Measurements from ENCODE around the gene ROBO1. TPM values are rescaled to one million over a fixed set of nuclear protein-coding genes. Genes with fewer than 3 reads are reported as not detected.

ROBO1 gene
- total RNA-seq, 1 experiment from 2014 or later: 22.9 TPM

DNA sequence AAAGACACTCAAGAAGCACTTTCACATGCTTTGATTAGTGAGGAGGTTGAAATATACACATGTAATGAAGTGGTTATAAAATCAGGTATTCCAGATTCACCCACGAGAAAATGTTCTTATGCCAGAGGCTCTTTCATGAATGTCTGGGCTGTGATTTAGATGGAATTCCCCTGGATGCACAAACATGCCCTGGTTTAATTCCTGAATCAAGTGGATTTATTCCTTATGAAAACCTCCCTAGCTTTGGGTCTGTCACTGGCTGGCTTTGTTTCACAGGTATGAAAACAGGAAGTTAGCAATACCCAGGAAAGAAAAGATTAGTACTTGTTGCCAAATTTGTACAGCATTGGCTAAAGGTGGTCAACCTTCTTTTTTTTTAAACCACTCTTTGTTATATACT is 1123.0 kb downstream of the ROBO1 start:
- DNase-seq (ENCODE audit: low read depth): no peak

DNA sequence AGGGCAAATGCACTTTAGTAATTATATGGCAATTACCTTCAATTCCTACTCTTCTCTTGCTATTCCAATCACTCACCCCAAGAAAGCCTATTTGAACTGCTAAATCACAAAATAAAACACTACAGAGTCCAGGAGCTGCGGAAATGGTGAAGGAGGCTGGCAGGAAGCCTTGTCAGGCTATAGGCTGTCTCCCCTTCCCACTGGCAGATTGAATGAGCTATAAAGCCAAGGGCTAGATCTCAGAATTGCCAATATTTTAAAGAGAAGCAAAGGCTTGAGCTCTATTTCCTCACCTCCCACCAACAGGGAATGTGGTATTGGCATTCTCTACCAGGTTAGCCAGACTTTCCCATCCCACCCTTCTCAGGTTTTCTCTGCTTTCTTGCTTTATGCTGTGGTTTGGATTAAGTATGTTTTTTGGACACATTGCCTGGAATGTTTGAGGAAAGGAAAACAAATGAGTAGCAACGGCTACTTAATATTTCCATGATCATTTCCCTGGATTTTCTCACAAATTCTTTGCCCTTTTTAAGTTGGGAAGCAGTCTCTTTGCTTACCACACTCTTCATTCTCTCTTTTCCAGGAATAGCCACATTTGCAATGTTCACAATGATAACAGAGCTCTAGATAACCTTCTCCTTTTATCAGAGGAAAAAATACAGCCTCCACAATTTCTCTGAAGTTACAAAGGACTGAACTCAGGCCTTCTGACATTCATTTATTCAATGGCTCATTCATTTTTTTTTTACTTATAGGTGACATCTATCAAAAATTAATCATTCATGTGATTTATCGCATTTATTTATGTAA is 1125.4 kb downstream of the ROBO1 start:
- no peak for DNase-seq (ENCODE audit: low read depth)

DNA sequence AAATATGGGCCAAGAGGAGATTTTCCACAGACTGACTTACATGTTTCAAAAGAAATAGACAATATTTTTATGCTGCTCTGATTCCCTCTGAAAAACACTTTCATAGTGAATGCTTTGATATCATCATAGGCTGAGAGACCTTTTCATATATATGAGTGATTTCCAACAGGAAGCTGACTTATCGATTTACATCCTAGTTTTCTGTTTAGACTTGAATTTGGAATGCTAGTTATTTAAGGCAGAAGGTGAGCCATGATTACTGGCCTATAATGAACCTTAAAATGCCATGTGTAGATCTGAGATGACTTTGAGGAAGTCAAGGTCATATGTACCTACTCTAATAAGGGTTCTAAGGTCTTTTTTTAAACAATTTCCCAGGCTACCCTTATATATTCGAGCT is 1126.1 kb downstream of the ROBO1 start:
- DNase-seq (ENCODE audit: low read depth): no peak

DNA sequence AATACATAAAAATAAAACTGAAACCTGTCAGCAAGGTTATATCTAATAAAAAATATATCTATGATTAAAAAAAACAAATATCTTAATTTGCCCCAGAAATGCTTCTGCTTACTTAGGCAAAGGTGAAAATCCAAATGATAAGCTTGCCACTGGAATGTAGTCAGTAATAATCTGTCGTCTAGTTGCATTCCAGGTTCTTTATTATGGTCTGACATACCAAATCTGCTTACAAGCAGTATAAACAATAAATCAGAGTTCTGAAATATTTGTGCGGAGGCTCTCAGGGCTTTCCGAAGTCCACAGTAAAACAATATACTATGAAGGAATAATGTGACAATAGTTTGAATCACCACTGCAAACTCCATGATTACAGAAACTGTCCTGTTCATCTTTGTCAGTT is 1133.5 kb downstream of the ROBO1 start:
- no peak for DNase-seq (ENCODE audit: low read depth)

DNA sequence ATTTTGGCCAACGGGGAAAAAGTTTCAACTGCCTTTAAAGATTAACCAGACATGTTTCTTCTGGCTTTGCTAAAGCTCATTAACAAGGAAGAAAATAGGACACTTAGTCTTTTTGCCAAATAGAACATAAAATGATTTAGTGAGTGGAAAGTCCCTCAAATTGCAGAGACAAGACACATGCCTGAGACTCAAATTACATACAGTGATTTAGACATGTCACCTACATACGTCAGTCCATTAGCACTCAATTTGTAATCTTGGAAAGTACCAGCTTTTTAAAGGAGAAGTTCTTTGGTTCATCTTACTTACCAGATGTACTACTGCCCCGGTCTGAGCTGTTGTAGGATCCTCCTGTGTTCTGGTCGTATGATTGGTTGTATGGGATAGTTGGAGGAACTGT is 1134.2 kb downstream of the ROBO1 start:
- DNase-seq (ENCODE audit: low read depth): no peak

DNA sequence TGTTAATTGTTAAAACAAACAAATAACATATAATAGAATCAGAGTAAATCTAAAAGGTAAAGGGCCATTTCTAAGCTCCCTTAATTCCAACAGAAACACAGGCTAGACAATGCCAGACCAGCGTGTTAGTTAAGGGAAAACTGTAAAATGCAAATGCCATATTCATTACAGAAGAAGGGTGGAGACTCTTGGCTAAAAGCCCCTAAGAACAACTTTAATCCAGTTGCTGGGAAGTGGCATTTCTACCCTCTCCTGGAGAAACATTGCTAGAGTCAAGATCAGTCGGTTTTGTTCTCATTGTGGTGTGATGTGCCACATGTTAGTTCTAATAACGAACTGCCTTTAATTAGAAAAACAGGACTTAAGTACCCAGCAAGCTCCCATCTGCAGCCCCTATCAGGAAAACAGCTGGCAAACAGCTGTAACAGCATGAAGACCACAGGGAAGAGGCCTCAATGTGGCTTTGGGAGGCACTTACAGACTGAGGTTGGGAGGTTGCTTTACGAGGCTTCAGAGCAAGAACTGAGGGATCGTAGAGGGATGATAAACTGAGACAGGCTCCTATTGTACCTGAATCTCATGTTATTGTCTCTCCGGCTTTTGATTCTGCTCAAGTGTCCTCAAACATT is 1134.8 kb downstream of the ROBO1 start:
- peak; percentile 4 for DNase-seq (ENCODE audit: low read depth)

DNA sequence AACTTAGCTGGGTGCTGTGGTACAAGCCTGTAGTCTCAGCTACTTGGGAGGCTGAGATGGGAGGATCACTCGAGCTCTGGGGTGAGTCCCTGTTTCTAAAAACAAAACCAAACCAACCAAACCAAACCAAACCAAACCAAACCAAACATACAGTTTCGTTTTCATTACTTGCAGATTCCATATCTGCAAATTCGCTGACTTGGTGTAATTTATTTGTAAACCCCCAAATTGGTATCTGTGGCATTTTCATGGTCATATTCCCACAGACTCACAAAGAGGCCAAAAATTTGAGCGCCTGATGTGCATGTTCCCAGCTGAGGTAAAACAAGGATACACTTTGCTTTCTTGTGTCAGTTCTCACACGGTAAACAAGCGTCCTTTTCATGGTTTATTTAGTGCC is 1138.3 kb downstream of the ROBO1 start:
- DNase-seq (ENCODE audit: low read depth): no peak

DNA sequence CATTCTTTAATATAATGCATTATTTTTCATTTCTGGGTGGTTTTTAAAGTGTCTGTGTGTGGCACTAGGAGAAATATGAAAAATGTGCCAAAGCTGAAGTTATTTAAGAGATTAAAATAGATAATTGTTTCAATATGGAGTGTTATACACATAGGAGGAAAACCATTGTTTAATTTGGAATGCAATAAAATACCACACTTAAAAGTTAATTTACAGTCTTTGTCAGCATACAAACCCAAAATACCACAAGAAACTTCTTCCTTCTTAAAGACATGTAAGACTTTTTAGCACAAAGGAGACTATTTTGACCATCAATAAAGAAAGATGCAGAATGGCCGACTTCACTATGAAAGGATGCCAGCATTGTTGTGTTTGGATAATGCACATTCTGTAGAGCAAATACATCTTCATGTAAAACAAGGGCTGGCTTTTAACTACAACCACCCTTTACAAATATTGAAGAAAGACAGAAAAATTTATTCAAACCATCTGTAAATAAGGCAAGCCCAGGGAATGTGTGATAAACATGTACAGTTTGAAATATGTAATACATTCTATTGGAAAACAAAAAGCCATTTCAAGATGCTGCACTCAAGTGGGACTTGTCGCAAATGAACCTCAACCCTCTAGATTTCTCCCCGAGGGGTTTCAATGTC is 1146.6 kb downstream of the ROBO1 start:
- DNase-seq (ENCODE audit: low read depth): no peak

DNA sequence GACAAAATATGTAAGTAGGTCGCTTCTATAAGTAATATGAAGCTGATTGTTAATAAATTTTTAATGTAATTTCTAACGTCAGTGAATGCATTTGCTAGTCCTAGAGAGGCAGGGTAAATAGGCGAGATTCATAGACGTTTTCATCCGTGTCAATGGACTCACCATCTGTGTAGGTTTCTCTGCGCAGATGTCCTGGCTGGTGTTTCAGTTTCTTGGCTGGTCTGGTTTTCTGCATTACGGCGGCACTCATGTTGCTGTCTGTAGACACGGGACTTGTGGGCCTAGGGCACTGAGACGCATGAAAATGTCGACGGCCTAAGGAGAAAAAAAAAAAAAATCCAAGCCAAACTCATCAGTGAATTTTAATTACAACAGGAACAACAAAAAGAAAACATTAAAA is 1153.3 kb downstream of the ROBO1 start:
- DNase-seq (ENCODE audit: low read depth): no peak

DNA sequence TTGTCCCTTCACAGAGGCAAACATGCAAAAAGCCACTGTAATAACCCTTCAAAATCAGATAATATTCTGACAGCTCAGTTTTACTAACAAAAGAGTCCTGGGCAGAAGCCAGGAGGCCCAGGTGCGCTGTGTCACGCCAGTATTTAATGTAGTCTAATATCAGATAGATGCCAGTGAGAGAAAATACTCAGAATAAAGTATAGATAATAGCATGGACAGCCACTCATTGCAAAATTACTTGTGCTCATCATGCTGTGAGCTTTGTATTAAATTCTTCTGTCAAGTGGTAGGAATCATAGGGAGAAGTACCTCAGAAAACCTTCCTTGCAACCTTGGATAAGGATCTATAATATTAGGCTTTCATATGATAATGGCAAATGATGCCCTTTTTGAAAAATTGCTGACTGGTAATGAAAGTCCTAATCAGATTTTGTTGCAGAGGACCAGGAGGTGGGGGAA is 1154.3 kb downstream of the ROBO1 start:
- DNase-seq (ENCODE audit: low read depth): no peak

DNA sequence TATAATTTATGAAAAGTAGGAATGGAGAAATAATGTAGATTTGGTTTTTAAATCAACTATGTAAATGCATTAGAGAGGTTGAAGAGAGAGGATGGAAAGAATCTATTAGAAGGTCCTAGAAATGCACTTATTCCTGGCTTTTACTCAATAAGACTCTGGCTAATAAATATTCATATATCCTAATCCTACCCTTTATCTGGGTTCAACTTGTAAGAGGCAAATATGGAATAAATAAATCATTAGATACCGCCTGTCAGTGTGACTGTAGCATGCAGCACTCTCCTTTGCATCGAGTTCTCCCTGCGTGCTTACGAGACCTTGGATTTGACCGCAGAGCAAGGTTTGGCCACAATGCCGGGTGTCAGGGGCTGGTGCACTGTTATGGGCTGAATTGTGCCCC is 1156.5 kb downstream of the ROBO1 start:
- no peak for DNase-seq (ENCODE audit: low read depth)

DNA sequence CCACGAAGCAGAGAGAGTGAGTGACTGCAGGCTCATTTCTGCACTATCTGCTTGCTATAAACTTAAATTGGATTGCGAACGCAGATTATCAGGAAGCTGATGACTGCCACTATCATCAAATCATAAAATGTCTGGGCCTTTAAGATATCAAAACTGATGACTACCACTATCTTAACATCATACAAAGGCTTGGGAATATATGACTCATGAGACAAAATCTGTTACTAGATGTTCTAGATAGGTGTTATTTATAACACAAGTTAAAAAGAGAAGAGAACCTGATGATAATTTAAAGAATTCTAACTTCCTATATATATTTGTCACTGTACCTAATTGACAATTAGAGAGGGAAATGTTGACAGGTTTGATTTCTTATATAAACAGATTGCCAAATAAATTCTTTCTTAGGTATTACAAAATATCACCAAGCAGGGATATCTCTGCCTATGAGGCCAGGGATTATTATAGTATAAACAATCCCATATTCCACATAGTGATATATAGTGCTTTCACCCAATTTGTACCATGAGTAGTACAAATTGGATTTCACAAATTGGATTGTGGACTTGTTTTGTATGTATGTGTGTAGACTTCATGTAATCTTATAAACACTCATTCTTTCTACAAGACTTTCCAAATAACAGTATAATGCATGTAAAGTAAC is 1157.2 kb downstream of the ROBO1 start:
- DNase-seq (ENCODE audit: low read depth): peak; percentile 38

DNA sequence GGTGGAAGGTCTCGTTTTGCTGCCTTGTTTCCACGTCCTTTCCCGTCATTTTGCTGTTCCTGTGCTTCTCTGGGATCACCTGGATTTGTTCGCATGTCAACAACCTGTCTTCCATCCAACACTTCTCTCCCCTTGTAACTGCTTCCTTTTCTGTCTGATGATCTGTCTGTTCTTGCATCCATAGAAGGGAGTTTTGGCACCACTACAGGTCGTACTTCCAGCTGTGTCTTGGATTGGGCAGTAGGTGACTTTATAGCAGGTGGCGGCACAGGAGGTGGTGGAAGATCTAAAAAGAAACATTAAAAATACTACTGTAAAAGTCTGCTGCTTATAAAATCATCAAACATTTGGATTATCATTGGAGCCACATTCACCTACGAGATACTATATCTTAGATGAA is 1161.0 kb downstream of the ROBO1 start:
- no peak for DNase-seq (ENCODE audit: low read depth)

DNA sequence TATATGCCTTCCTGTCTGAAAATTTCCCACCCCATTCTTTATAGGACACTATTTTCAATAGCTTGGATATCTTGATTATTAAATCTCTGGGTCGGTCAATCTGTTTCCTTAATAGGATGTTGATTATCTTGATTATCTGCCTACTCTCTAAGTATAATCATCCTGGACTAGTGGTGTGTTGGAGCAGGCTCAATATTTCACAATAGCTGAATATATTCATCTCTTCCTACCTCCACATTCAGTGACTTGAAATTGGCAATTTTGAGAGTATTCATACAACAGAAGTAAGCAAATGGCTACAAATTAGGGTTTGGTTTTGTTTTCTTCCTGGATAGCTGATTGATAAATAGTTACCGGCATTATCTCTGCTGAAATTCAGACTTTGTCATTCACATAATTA is 1162.6 kb downstream of the ROBO1 start:
- no peak for DNase-seq (ENCODE audit: low read depth)

DNA sequence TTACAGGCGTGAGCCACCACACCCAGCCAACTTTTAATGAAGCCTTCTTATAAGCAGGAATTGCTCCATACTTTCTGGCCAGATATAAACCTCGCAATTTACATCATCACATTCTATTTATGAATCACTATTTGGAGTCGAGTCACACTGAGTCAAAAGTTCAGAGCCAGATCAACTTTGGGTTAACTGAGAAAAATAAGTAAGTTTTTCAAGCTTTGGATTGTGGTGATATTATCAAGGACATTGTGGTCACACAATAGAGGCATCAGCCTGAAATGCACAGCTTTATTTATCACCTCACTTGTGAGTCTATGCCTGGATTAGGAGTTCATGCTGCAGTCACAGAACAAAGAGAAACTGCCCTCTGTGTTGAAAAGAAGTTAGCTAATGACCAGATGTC is 1163.5 kb downstream of the ROBO1 start:
- peak; percentile 68 for DNase-seq (ENCODE audit: low read depth)

DNA sequence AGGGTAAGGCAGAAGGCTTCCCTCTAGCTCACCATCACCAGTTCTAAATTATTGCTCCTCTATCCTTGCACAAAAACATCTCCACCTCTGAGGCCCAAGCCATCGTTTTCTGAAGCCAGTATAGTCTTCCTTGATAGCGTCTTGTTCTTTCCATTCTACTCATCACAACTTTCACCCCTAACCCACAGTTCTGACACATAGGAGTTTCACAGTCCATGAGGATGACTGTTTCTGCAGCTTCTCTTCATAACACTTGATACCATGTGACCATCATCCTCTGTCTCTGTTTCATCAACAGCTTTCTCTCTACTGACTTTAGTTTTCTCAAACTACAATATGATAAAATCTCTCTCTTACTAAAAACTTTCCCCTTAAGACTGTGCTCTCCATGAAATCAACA is 1166.5 kb downstream of the ROBO1 start:
- no peak for DNase-seq (ENCODE audit: low read depth)

DNA sequence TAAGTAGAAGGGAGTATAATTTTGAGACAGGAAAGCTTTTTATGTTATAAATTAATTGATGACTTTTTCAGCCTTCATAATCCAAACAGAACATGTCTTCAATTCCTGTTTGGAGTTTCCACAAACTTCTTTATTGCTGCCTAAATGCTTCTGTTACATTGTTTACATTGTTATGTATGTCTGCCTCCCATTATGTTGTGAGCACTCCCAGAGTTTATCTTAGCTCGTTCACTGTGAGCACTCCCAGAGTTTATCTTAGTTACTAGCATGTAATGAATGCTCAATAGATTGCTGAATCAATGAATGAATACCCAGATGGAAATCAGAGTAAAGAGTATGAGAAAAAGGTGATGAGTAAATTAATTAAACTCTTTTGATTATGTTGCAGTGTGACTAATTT is 1178.0 kb downstream of the ROBO1 start:
- no peak for DNase-seq (ENCODE audit: low read depth)

DNA sequence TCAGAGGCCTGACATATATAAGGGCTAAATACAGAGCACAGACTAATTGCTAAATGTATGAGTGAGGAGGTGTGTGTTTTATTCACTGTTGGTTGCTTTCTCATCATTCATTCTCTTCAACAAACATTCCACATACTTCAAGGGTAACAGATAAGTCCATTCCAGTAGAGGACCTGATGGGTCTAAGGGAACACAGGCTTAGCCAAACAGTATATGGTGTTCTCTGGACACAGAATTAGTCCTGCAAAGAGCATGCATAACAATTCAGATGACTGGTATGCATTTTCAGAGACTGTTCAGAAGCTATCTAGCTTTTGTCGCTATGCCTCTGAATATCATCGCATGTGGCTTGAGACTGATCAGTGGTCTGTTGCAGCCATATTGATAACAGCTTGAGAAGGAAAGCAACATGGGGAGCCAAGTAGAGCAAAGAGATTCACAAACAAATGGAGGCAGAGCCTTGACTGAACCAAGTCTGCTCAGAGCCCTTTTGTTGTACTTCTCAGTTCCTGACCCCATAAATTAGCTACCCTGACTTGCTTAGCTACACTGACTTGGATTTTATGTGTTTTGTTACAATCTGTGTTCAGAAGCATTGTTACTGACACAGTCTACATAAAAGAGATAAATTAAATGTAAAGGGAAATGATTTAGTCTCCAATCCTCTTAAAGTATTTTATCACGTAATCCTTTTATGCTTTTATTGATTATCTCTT is 1178.7 kb downstream of the ROBO1 start:
- no peak for DNase-seq (ENCODE audit: low read depth)

DNA sequence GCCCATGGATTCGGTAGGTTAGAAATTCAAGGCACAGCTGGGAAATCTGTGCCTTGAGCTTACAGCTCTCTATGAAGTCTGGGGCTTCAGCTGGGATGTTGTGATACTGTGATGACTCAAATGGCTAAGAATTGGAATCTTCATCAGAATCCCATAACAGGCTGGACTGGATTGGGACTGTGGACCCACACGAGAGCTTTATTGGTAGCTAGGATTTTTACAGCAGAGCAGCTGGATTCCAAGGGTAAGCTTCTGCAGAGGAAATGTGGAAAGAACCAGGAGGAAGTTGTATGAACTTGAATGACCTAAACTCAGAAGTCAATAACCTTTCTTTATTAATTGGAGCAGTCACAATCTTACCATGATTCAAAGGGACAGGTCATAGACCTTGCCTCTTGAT is 1187.1 kb downstream of the ROBO1 start:
- peak; percentile 14 for DNase-seq (ENCODE audit: low read depth)

DNA sequence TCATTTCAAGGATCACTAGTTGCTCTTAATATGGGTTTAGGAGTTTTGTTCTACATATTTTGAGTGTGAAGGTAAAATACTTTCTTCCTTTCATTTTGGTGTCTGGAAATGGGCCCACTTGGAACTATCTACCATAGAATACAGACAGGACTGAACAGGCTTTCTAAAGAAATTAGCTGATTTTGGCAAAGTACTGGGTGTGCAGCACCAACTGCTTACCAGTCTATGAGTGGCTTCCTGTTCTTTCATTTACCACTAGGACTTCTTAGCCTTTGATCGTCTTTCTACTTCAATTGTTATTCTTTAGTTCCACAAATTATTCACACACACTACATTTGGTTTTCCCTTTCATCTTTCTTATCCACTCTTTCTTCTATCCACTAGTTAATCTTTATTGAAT is 1196.3 kb downstream of the ROBO1 start:
- no peak for DNase-seq (ENCODE audit: low read depth)

DNA sequence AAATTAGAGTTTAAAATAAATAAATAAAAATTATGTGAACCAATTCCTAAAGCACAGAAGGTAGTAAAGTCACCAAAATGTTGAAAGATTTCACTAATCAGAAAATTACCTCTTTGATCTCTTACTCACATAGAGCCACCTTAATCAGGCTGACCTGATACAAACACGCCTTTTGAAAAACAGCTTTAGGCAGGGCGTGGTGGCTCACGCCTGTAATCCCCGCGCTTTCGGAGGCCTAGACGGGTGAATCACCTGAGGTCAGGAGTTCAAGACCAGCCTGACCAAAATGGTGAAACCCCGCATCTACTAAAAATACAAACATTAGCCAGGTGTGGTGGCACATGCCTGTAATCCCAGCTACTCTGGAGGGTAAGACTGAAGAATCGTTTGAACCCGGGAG is 1197.3 kb downstream of the ROBO1 start:
- no peak for DNase-seq (ENCODE audit: low read depth)

DNA sequence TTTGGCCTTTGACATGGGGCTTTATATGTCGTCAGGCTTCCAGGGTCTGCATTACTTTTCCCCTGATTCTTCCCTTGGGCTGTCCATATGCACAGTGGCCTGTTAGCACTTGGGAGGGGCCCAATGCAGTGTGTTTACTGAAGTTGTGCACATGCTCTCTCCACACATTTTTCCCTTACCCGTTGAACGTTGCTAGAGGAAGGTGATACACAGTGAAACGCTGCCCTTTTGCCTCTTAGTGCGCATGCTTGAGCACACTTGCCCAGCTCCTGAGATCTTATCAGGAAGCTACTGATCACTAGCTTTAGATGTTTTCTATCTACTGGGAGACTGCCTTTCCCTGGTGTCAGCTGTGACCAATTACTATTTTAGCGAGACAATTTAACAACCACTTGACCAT is 1198.0 kb downstream of the ROBO1 start:
- DNase-seq (ENCODE audit: low read depth): no peak
